H1 (cell line): ENCODE results near the gene MAP7D1. TPM values are rescaled to one million over a fixed set of nuclear protein-coding genes. Genes with fewer than 3 reads are reported as not detected.

Experiments
- CTCF ChIA-PET: fragments of 300-600 bp; sonication (Branson Sonifier 250); formaldehyde crosslinking; loops from one replicate; lab custom pipeline; 2021; ENCODE audit not compliant: partially characterized antibody; lab: Charles Lee
- POLR2A ChIA-PET: fragments of 300-600 bp; sonication (Branson Sonifier 250); formaldehyde crosslinking; loops from one replicate; lab custom pipeline; 2021; ENCODE audit warnings: inconsistent platforms; ENCODE audit not compliant: partially characterized antibody; lab: Charles Lee
- DNase-seq, 2 experiments: peaks; one replicate each; pipeline versions ENCODE4 v3.0.0 to v3.0.0-alpha.2; 2010 to 2022; ENCODE audit warnings: low spot score in 2 of 2, low read depth in 1 of 2, mixed read lengths in 1 of 2
- FAIRE-seq: peaks from 2 replicates; lab custom pipeline; 2011; peaks lifted over from hg19 to GRCh38; lab: Jason Lieb, UNC
- H2AFZ ChIP-seq: 2 replicates; pipeline ENCODE4 v1.8.1; 2012; ENCODE audit warnings: low read length, inconsistent platforms
- H2AK5ac ChIP-seq: 2 replicates; pipeline ENCODE4 v1.6.1; 2013; ENCODE audit warnings: low read depth, low read length
- H2BK120ac ChIP-seq: replicated peaks from 2 replicates; pipeline ENCODE3; 2013; ENCODE audit warnings: low read depth, low read length, inconsistent platforms
- H2BK12ac ChIP-seq: 2 replicates; pipeline ENCODE4 v1.6.1; 2013; ENCODE audit warnings: low read depth, low read length
- H2BK15ac ChIP-seq: 2 replicates; pipeline ENCODE4 v1.6.1; 2013; ENCODE audit warnings: low read length
- H2BK20ac ChIP-seq: 2 replicates; pipeline ENCODE4 v1.6.1; 2013; ENCODE audit warnings: low read length
- H2BK5ac ChIP-seq: 2 replicates; pipeline ENCODE4 v1.6.1; 2013; ENCODE audit warnings: low read depth, low read length
- H3K14ac ChIP-seq: 2 replicates; pipeline ENCODE4 v1.6.1; 2013; ENCODE audit warnings: inconsistent platforms; ENCODE audit not compliant: insufficient read length
- H3K18ac ChIP-seq: 2 replicates; pipeline ENCODE4 v1.6.1; 2013; ENCODE audit warnings: low read length; ENCODE audit errors: extremely low read depth
- H3K23ac ChIP-seq: 2 replicates; pipeline ENCODE4 v1.6.1; 2013; ENCODE audit warnings: inconsistent platforms; ENCODE audit not compliant: insufficient read length
- H3K23me2 ChIP-seq: 2 replicates; pipeline ENCODE4 v1.6.1; 2013; ENCODE audit warnings: low read depth, low read length
- H3K27ac ChIP-seq: 2 replicates; pipeline ENCODE4 v1.6.1; 2011; ENCODE audit warnings: low read depth, low read length, inconsistent platforms
- H3K27me3 ChIP-seq, 4 experiments: replicated peaks in 1 of 4; 1 replicate in 1 of 4; 2 replicates in 3 of 4; pipeline versions ENCODE4 v1.6.1 to v1.8.1; 2011 to 2013; ENCODE audit warnings: low read length in 3 of 4, mild to moderate bottlenecking in 3 of 4, inconsistent platforms in 2 of 4, mixed read lengths in 2 of 4, moderate library complexity in 1 of 4; ENCODE audit not compliant: control insufficient read depth in 3 of 4, insufficient read depth in 3 of 4; ENCODE audit errors: extremely low read depth in 1 of 4
- H3K36me3 ChIP-seq, 4 experiments: 2 replicates each; pipeline versions ENCODE4 v1.6.1 to v1.8.1; 2011 to 2013; ENCODE audit warnings: mild to moderate bottlenecking in 4 of 4, low read length in 3 of 4, moderate library complexity in 2 of 4, control low read depth in 1 of 4, inconsistent platforms in 1 of 4; ENCODE audit not compliant: insufficient read depth in 4 of 4, control insufficient read depth in 2 of 4
- H3K4ac ChIP-seq: replicated peaks from 2 replicates; pipeline ENCODE3; 2013; ENCODE audit warnings: low read length, low read depth, mixed read lengths, inconsistent platforms; ENCODE audit not compliant: insufficient read length
- H3K4me1 ChIP-seq, 4 experiments: replicated peaks in 1 of 4; 1 replicate in 1 of 4; 2 replicates in 3 of 4; pipeline versions ENCODE4 v1.6.1 to v1.8.1; 2011 to 2013; ENCODE audit warnings: low read length in 3 of 4, inconsistent platforms in 2 of 4, mixed read lengths in 1 of 4; ENCODE audit not compliant: insufficient read depth in 4 of 4, control insufficient read depth in 3 of 4
- H3K4me2 ChIP-seq, 2 experiments: 2 replicates each; pipeline versions ENCODE4 v1.6.1 to v1.8.1; 2011 to 2013; ENCODE audit warnings: low read depth in 2 of 2, low read length in 2 of 2, control low read depth in 1 of 2, inconsistent platforms in 1 of 2, mild to moderate bottlenecking in 1 of 2; ENCODE audit not compliant: insufficient read depth in 1 of 2
- H3K4me3 ChIP-seq, 4 experiments: fragments of 200-600, 300-600 bp in 1 of 4; sonication (generic), shearing (Covaris generic), sonication (Bioruptor Twin) in 1 of 4; 2 replicates each; pipeline versions ENCODE4 v1.5.1 to v1.8.1; 2011 to 2016; ENCODE audit warnings: low read length in 4 of 4, low read depth in 3 of 4, control low read depth in 2 of 4, inconsistent platforms in 2 of 4, mild to moderate bottlenecking in 2 of 4, mixed read lengths in 1 of 4, moderate library complexity in 1 of 4; ENCODE audit not compliant: insufficient read depth in 2 of 4; ENCODE audit errors: extremely low read depth in 1 of 4
- H3K56ac ChIP-seq: replicated peaks from 2 replicates; pipeline ENCODE3; 2013; ENCODE audit warnings: low read depth, mild to moderate bottlenecking, mixed read lengths, low read length, inconsistent platforms; ENCODE audit not compliant: insufficient read length
- H3K79me1 ChIP-seq: 2 replicates; pipeline ENCODE4 v1.6.1; 2013; ENCODE audit warnings: low read depth, low read length, control low read depth
- H3K79me2 ChIP-seq, 2 experiments: 2 replicates each; pipeline versions ENCODE4 v1.6.1 to v1.8.1; 2012 to 2013; ENCODE audit warnings: low read length in 2 of 2, mild to moderate bottlenecking in 2 of 2, inconsistent platforms in 1 of 2; ENCODE audit not compliant: insufficient read depth in 2 of 2, control insufficient read depth in 1 of 2
- H3K9ac ChIP-seq, 4 experiments: replicated peaks in 1 of 4; 1 replicate in 1 of 4; 2 replicates in 3 of 4; pipeline versions ENCODE4 v1.6.1 to v1.8.1; 2011 to 2013; ENCODE audit warnings: low read depth in 3 of 4, low read length in 3 of 4, control low read depth in 2 of 4, mild to moderate bottlenecking in 2 of 4, moderate library complexity in 2 of 4, inconsistent platforms in 1 of 4; ENCODE audit errors: extremely low read depth in 1 of 4
- H3K9me3 ChIP-seq, 2 experiments: 2 replicates each; pipeline versions ENCODE4 v1.6.1 to v1.8.1; 2012 to 2013; ENCODE audit warnings: mild to moderate bottlenecking in 2 of 2, moderate library complexity in 2 of 2, control low read depth in 1 of 2, inconsistent platforms in 1 of 2, low read depth in 1 of 2, low read length in 1 of 2, mixed read lengths in 1 of 2; ENCODE audit not compliant: insufficient read depth in 2 of 2
- H4K20me1 ChIP-seq, 2 experiments: replicated peaks in 1 of 2; 2 replicates each; pipeline versions ENCODE3 to v1.8.1; 2011 to 2013; ENCODE audit warnings: inconsistent platforms in 2 of 2, low read length in 2 of 2, mild to moderate bottlenecking in 1 of 2; ENCODE audit not compliant: insufficient read depth in 2 of 2, control insufficient read depth in 1 of 2
- H4K5ac ChIP-seq: 2 replicates; pipeline ENCODE4 v1.6.1; 2013; ENCODE audit warnings: low read length, low read depth, mixed read lengths, inconsistent platforms; ENCODE audit not compliant: insufficient read length
- H4K8ac ChIP-seq: 2 replicates; pipeline ENCODE4 v1.8.0; 2013; ENCODE audit warnings: mild to moderate bottlenecking, moderate library complexity, low read length, inconsistent platforms; ENCODE audit not compliant: insufficient read depth; ENCODE audit errors: extremely low read depth
- H4K91ac ChIP-seq: replicated peaks from 2 replicates; pipeline ENCODE3; 2013; ENCODE audit warnings: low read length, mixed read lengths, inconsistent platforms; ENCODE audit not compliant: insufficient read length
- ASH2L ChIP-seq: fragments of 200-600, 300-600 bp; sonication (generic); IDR thresholded peaks from one replicate; pipeline ENCODE4 v1.7.1; 2017; ENCODE audit warnings: low read length
- BCL11A ChIP-seq, 2 experiments: IDR thresholded peaks; one replicate each; pipeline ENCODE4 v1.6.1; 2011; ENCODE audit warnings: low read depth in 2 of 2, low read length in 2 of 2, mild to moderate bottlenecking in 2 of 2
- EGR1 ChIP-seq: IDR thresholded peaks from 2 replicates; pipeline ENCODE4 v1.6.1; 2011; ENCODE audit warnings: low read depth, low read length, borderline replicate concordance
- FOSL1 ChIP-seq: IDR thresholded peaks from 2 replicates; pipeline ENCODE4 v1.6.1; 2011; ENCODE audit warnings: mild to moderate bottlenecking, low read depth, low read length, moderate library complexity; ENCODE audit not compliant: insufficient read depth
- HDAC2 ChIP-seq, 2 experiments: fragments of 300-600 bp in 1 of 2; sonication (generic) in 1 of 2; IDR thresholded peaks; 2 replicates each; pipeline ENCODE4 v1.6.1; 2011 to 2012; ENCODE audit warnings: low read depth in 2 of 2, low read length in 2 of 2, mild to moderate bottlenecking in 2 of 2, moderate library complexity in 2 of 2, borderline replicate concordance in 1 of 2, inconsistent platforms in 1 of 2
- WGBS, 2 experiments: shearing (Covaris generic) in 1 of 2; methylation state at CpG; one replicate each; pipeline versions ENCODE4 v1.1.6 to v1.1.7; 2013 to 2015; ENCODE audit warnings: low lambda C conversion rate in 2 of 2, mixed read lengths in 2 of 2, inconsistent platforms in 1 of 2, low coverage in 1 of 2, missing lambda C conversion rate in 1 of 2; ENCODE audit not compliant: insufficient replicate concordance in 2 of 2, insufficient coverage in 1 of 2, insufficient read length in 1 of 2; ENCODE audit errors: extremely low coverage in 1 of 2, missing lambda C conversion rate in 1 of 2; 5-methylcytosine and 5-hydroxymethylcytosine counted together
- polyA plus RNA-seq, 7 experiments: library from polyadenylated mRNA; depleted of rRNA in 3 of 7; stranded (reverse) in 5 of 7; unstranded in 2 of 7; fragments of >200 nt in 5 of 7; fragments of 200-250 nt in 2 of 7; gene quantifications; 1 replicate in 5 of 7; 2 replicates in 1 of 7; 4 replicates in 1 of 7; pipeline versions ENCODE4 v1.2.1 to v1.2.3, GENCODE V29; 2011 to 2013; ENCODE audit warnings: missing spikeins in 2 of 7, mixed read lengths in 2 of 7
- total RNA-seq: library from RNA; stranded (reverse); fragmentation: NEBNext Ultra II Directional; extraction: Animal tissue kit (Norgen Biotek cat#: 25700); gene quantifications from 2 replicates; pipeline ENCODE4 v1.2.1, GENCODE V29; 2021
- TF ChIP-seq, protein P1 (sequence below), 3 experiments: IDR thresholded peaks; 1 replicate in 2 of 3; 2 replicates in 1 of 3; pipeline versions ENCODE4 v1.5.1 to v1.6.1; 2011; ENCODE audit warnings: low read length in 3 of 3, mild to moderate bottlenecking in 3 of 3, inconsistent platforms in 2 of 3, low read depth in 1 of 3, moderate library complexity in 1 of 3; ENCODE audit not compliant: insufficient read depth in 1 of 3; ENCODE audit errors: control extremely low read depth in 1 of 3

The MAP7D1 gene
- total and polyA plus RNA-seq, 2 of the 8 experiments (the other 6 are each of a cell fraction or from before 2014, with no cell fraction given): 18.2 to 52.4 TPM

DNA sequence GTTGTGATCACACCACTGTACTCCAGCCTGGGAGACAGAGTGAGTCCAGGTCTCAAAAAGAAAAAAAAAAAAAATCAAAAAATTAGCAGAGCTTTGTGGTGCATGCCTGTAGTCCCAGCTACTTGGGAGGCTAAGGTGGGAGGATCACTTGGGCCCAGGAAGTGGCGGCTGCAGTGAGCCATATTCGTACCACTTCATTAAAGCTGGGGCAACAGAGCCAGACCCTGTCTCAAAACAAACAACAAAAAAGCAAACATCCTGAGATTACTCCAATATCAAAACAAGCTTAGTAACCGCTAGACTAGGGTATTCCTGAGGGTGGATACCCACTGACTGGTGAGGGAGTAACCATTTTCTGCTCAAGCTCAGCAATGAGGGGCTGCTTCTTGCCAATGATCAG lies 55.3 kb downstream of the MAP7D1 start:
- H2BK15ac ChIP-seq: no peak overlapping the region
- no peak overlapping the region for H2BK5ac ChIP-seq
- H3K23ac ChIP-seq: no peak overlapping the region
- no peak overlapping the region for H2BK120ac ChIP-seq
- ChIA-PET POLR2A (interaction anchor here (1.2 kb wide), 1 partner anchor 28 kb away, joined by 3 read pairs; no protein-coding TSS in a partner anchor), CTCF (interaction anchor here (0.6 to 3.8 kb wide), 7 partner anchors 8 to 121 kb away, joined by 3 to 17 read pairs (median 5); no protein-coding TSS in a partner anchor)
- H3K9me3 ChIP-seq: no peaks in the 10 kb centered on the region
- no peak overlapping the region for H3K14ac ChIP-seq
- no peak overlapping the region for H4K5ac ChIP-seq
- H2AK5ac ChIP-seq: no peak overlapping the region
- FAIRE-seq: no peak
- H4K8ac ChIP-seq: no peak overlapping the region
- no peaks in the 10 kb centered on the region for H3K36me3 ChIP-seq
- no peak overlapping the region for H3K4me3 ChIP-seq
- DNase-seq: no peak
- no peak overlapping the region for H3K4ac ChIP-seq
- no peak overlapping the region for H2BK12ac ChIP-seq
- H3K56ac ChIP-seq: no peak overlapping the region
- H3K79me2 ChIP-seq: no peaks in the 10 kb centered on the region
- no peaks in the 10 kb centered on the region for H3K27me3 ChIP-seq
- no peaks in the 10 kb centered on the region for H3K79me1 ChIP-seq
- H3K18ac ChIP-seq: no peak overlapping the region
- H2AFZ ChIP-seq: no peak overlapping the region
- H3K9ac ChIP-seq: no peak overlapping the region
- H4K91ac ChIP-seq: no peak overlapping the region
- no peaks in the 10 kb centered on the region for H4K20me1 ChIP-seq
- no peak overlapping the region for H3K27ac ChIP-seq
- no peaks in the 10 kb centered on the region; a peak in 1 of 7 replicates for H3K4me1 ChIP-seq
- TF ChIP-seq EGR1 (no peak), FOSL1 (no peak), ASH2L (no peak), HDAC2 (IDR thresholded peaks at IDR 0.05; ENCODE audit: borderline replicate concordance in 1 of 2, low read depth in 2 of 2, low read length in 2 of 2) (no peak), BCL11A (IDR thresholded peaks at IDR 0.05; ENCODE audit: low read depth in 2 of 2, low read length in 2 of 2) (no peak)
- TF ChIP-seq, protein P1, sequence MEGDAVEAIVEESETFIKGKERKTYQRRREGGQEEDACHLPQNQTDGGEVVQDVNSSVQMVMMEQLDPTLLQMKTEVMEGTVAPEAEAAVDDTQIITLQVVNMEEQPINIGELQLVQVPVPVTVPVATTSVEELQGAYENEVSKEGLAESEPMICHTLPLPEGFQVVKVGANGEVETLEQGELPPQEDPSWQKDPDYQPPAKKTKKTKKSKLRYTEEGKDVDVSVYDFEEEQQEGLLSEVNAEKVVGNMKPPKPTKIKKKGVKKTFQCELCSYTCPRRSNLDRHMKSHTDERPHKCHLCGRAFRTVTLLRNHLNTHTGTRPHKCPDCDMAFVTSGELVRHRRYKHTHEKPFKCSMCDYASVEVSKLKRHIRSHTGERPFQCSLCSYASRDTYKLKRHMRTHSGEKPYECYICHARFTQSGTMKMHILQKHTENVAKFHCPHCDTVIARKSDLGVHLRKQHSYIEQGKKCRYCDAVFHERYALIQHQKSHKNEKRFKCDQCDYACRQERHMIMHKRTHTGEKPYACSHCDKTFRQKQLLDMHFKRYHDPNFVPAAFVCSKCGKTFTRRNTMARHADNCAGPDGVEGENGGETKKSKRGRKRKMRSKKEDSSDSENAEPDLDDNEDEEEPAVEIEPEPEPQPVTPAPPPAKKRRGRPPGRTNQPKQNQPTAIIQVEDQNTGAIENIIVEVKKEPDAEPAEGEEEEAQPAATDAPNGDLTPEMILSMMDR (IDR thresholded peaks at IDR 0.05; ENCODE audit: control extremely low read depth in 1 of 3, insufficient read depth in 1 of 3, low read depth in 1 of 3, low read length in 3 of 3): no peak
- WGBS, 2 experiments: 88% methylated on average over 3 of the region's 3 CpGs; no CpG with 5 or more reads in 1 of the 2 experiments
- no peaks in the 10 kb centered on the region for H3K23me2 ChIP-seq
- no peak overlapping the region for H3K4me2 ChIP-seq
- H2BK20ac ChIP-seq: no peak overlapping the region
